Measurements from ENCODE around the gene HIP1R.
A peak's percentile ranks its signal among the peaks of the same experiment; 100 is the strongest.

Gene HIP1R

GRCh38 chr12:122858171-122858570, 22.9 kb downstream of the HIP1R start:
- no peak overlapping the region for H3K4me2 ChIP-seq (ENCODE audit: insufficient read depth, low read length)
- DNase-seq = no peak
- H2AFZ ChIP-seq (ENCODE audit: low read depth, low read length) = no peak overlapping the region
- H3K4me1 ChIP-seq (ENCODE audit: insufficient read depth, low read length) = no peaks in the 10 kb centered on the region
- no peak overlapping the region for H3K27ac ChIP-seq (ENCODE audit: low read length)
- ATAC-seq (ENCODE audit: insufficient read depth, low read depth) = no peak
- no peaks in the 10 kb centered on the region for H3K27me3 ChIP-seq (ENCODE audit: insufficient read depth, low read length, poor library complexity)
- TF ChIP-seq EZH2 (IDR thresholded peaks at IDR 0.05; ENCODE audit: borderline replicate concordance, low read depth, low read length, severe bottlenecking) = no peak
- no peak for TF ChIP-seq CTCF (IDR thresholded peaks at IDR 0.05; ENCODE audit: borderline replicate concordance, extremely low read depth, low read length, poor library complexity, severe bottlenecking)
- H3K36me3 ChIP-seq (ENCODE audit: insufficient read depth, low read length) = peaks cover 33% of the 10 kb centered on the region
- H3K79me2 ChIP-seq (ENCODE audit: insufficient read depth, low read length) = no peaks in the 10 kb centered on the region
- H3K4me3 ChIP-seq (ENCODE audit: low read depth in 1 of 2, low read length in 2 of 2) = no peak overlapping the region
- H3K9me3 ChIP-seq (ENCODE audit: insufficient read depth, low read length, severe bottlenecking) = no peaks in the 10 kb centered on the region
- no peak overlapping the region for H3K9ac ChIP-seq (ENCODE audit: low read depth, low read length)
- 0 out of 2 replicates have a peak, but pooled peaks cover under 1% of the 10 kb centered on the region for H4K20me1 ChIP-seq (ENCODE audit: insufficient read depth, low read length)

GRCh38 chr12:122858591-122859302, 23.5 kb downstream of the HIP1R start:
- no peaks in the 10 kb centered on the region for H3K79me2 ChIP-seq (ENCODE audit: insufficient read depth, low read length)
- 0 out of 2 replicates have a peak, but pooled peaks cover 6% of the 10 kb centered on the region for H4K20me1 ChIP-seq (ENCODE audit: insufficient read depth, low read length)
- DNase-seq = no peak
- H3K9ac ChIP-seq (ENCODE audit: low read depth, low read length) = no peak overlapping the region
- no peak overlapping the region for H3K27ac ChIP-seq (ENCODE audit: low read length)
- no peaks in the 10 kb centered on the region for H3K4me1 ChIP-seq (ENCODE audit: insufficient read depth, low read length)
- no peak overlapping the region for H2AFZ ChIP-seq (ENCODE audit: low read depth, low read length)
- no peak overlapping the region for H3K4me2 ChIP-seq (ENCODE audit: insufficient read depth, low read length)
- no peak for ATAC-seq (ENCODE audit: insufficient read depth, low read depth)
- TF ChIP-seq EZH2 (IDR thresholded peaks at IDR 0.05; ENCODE audit: borderline replicate concordance, low read depth, low read length, severe bottlenecking) (no peak), CTCF (IDR thresholded peaks at IDR 0.05; ENCODE audit: borderline replicate concordance, extremely low read depth, low read length, poor library complexity, severe bottlenecking) (no peak)
- peaks cover 39% of the 10 kb centered on the region for H3K36me3 ChIP-seq (ENCODE audit: insufficient read depth, low read length)
- no peaks in the 10 kb centered on the region for H3K27me3 ChIP-seq (ENCODE audit: insufficient read depth, low read length, poor library complexity)
- no peaks in the 10 kb centered on the region for H3K9me3 ChIP-seq (ENCODE audit: insufficient read depth, low read length, severe bottlenecking)
- no peak overlapping the region for H3K4me3 ChIP-seq (ENCODE audit: low read depth in 1 of 2, low read length in 2 of 2)

GRCh38 chr12:122859303-122860039, 24.2 kb downstream of the HIP1R start:
- no peak overlapping the region for H3K4me2 ChIP-seq (ENCODE audit: insufficient read depth, low read length)
- no peaks in the 10 kb centered on the region for H3K4me1 ChIP-seq (ENCODE audit: insufficient read depth, low read length)
- no peaks in the 10 kb centered on the region for H3K9me3 ChIP-seq (ENCODE audit: insufficient read depth, low read length, severe bottlenecking)
- 0 out of 2 replicates have a peak, but pooled peaks cover 10% of the 10 kb centered on the region for H4K20me1 ChIP-seq (ENCODE audit: insufficient read depth, low read length)
- no peak overlapping the region for H2AFZ ChIP-seq (ENCODE audit: low read depth, low read length)
- DNase-seq = no peak
- no peaks in the 10 kb centered on the region for H3K27me3 ChIP-seq (ENCODE audit: insufficient read depth, low read length, poor library complexity)
- no peak overlapping the region for H3K9ac ChIP-seq (ENCODE audit: low read depth, low read length)
- TF ChIP-seq CTCF (IDR thresholded peaks at IDR 0.05; ENCODE audit: borderline replicate concordance, extremely low read depth, low read length, poor library complexity, severe bottlenecking) (no peak), EZH2 (IDR thresholded peaks at IDR 0.05; ENCODE audit: borderline replicate concordance, low read depth, low read length, severe bottlenecking) (no peak)
- no peaks in the 10 kb centered on the region for H3K79me2 ChIP-seq (ENCODE audit: insufficient read depth, low read length)
- no peak overlapping the region for H3K27ac ChIP-seq (ENCODE audit: low read length)
- peak; percentile 2; the same call in 1 of the 3 replicates for ATAC-seq (ENCODE audit: insufficient read depth, low read depth)
- H3K36me3 ChIP-seq (ENCODE audit: insufficient read depth, low read length) = peaks cover 40% of the 10 kb centered on the region
- H3K4me3 ChIP-seq (ENCODE audit: low read depth in 1 of 2, low read length in 2 of 2) = no peak overlapping the region

All from DND-41 (cell line).